Mesenchymal stem cell (in vitro differentiated cells and primary cell): ENCODE results near the gene CRNKL1. TPM values are rescaled to one million over a fixed set of nuclear protein-coding genes. Genes with fewer than 3 reads are reported as not detected.
A peak's percentile ranks its signal among the peaks of the same experiment; 100 is the strongest.

ENCODE experiments used
- DNase-seq: peaks from one replicate; pipeline ENCODE4 v3.0.0-alpha.2; 2013
- H2AFZ ChIP-seq: one replicate; pipeline ENCODE4 v1.6.1; 2013; ENCODE audit warnings: low read depth, mild to moderate bottlenecking, control low read depth, inconsistent platforms, low read length, moderate library complexity
- H2AK5ac ChIP-seq: 2 replicates; pipeline ENCODE4 v1.6.1; 2013; ENCODE audit warnings: low read length, moderate library complexity, mild to moderate bottlenecking, inconsistent platforms; ENCODE audit not compliant: severe bottlenecking
- H2BK120ac ChIP-seq: one replicate; pipeline ENCODE4 v1.6.1; 2013; ENCODE audit warnings: low read depth, mild to moderate bottlenecking, inconsistent platforms, low read length, moderate library complexity
- H2BK12ac ChIP-seq, 2 experiments: one replicate each; pipeline ENCODE4 v1.6.1; 2013; ENCODE audit warnings: inconsistent platforms in 2 of 2, low read length in 2 of 2, mild to moderate bottlenecking in 2 of 2, moderate library complexity in 2 of 2, control low read depth in 1 of 2
- H2BK15ac ChIP-seq: one replicate; pipeline ENCODE4 v1.6.1; 2013; ENCODE audit warnings: mild to moderate bottlenecking, low read depth, inconsistent platforms; ENCODE audit not compliant: poor library complexity, severe bottlenecking
- H2BK5ac ChIP-seq: 2 replicates; pipeline ENCODE4 v1.6.1; 2013; ENCODE audit warnings: low read depth, mild to moderate bottlenecking, low read length, control low read depth, inconsistent platforms; ENCODE audit not compliant: poor library complexity, severe bottlenecking
- H3K14ac ChIP-seq, 2 experiments: one replicate each; pipeline ENCODE4 v1.6.1; 2013; ENCODE audit warnings: inconsistent platforms in 2 of 2, low read length in 2 of 2, control low read depth in 1 of 2, mild to moderate bottlenecking in 1 of 2, moderate library complexity in 1 of 2
- H3K18ac ChIP-seq, 2 experiments: one replicate each; pipeline ENCODE4 v1.6.1; 2013; ENCODE audit warnings: inconsistent platforms in 2 of 2, low read length in 2 of 2, control low read depth in 1 of 2, low read depth in 1 of 2, mild to moderate bottlenecking in 1 of 2
- H3K23ac ChIP-seq, 2 experiments: one replicate each; pipeline ENCODE4 v1.6.1; 2013; ENCODE audit warnings: inconsistent platforms in 2 of 2, low read length in 2 of 2, mild to moderate bottlenecking in 2 of 2, moderate library complexity in 2 of 2, control low read depth in 1 of 2
- H3K27ac ChIP-seq: 2 replicates; pipeline ENCODE4 v1.5.1; 2013; ENCODE audit warnings: mild to moderate bottlenecking, moderate library complexity, low read length, control low read depth, inconsistent platforms; ENCODE audit not compliant: poor library complexity, severe bottlenecking
- H3K27me3 ChIP-seq, 2 experiments: 2 replicates each; pipeline versions ENCODE4 v1.6.1 to v1.7.0; 2013; ENCODE audit warnings: low read length in 2 of 2, mild to moderate bottlenecking in 2 of 2, moderate library complexity in 2 of 2, control low read depth in 1 of 2, inconsistent platforms in 1 of 2; ENCODE audit not compliant: control insufficient read depth in 1 of 2, insufficient read depth in 1 of 2
- H3K36me3 ChIP-seq, 2 experiments: 2 replicates each; pipeline versions ENCODE4 v1.6.1 to v1.7.0; 2013; ENCODE audit warnings: low read length in 2 of 2, control low read depth in 1 of 2, inconsistent platforms in 1 of 2, low read depth in 1 of 2, mild to moderate bottlenecking in 1 of 2; ENCODE audit not compliant: insufficient read depth in 2 of 2, control insufficient read depth in 1 of 2
- H3K4ac ChIP-seq, 2 experiments: one replicate each; pipeline ENCODE4 v1.6.1; 2013; ENCODE audit warnings: inconsistent platforms in 2 of 2, low read length in 2 of 2, mild to moderate bottlenecking in 2 of 2, moderate library complexity in 2 of 2, control low read depth in 1 of 2, low read depth in 1 of 2
- H3K4me1 ChIP-seq: 2 replicates; pipeline ENCODE4 v1.6.1; 2013; ENCODE audit warnings: low read depth, low read length, control low read depth; ENCODE audit not compliant: control insufficient read depth, insufficient read depth
- H3K4me2 ChIP-seq: 2 replicates; pipeline ENCODE4 v1.6.1; 2013; ENCODE audit warnings: low read length, mild to moderate bottlenecking, inconsistent platforms; ENCODE audit not compliant: poor library complexity, severe bottlenecking
- H3K4me3 ChIP-seq, 2 experiments: 2 replicates each; pipeline versions ENCODE4 v1.5.1 to v1.7.0; 2013; ENCODE audit warnings: low read length in 2 of 2, mild to moderate bottlenecking in 2 of 2, control low read depth in 1 of 2, low read depth in 1 of 2; ENCODE audit not compliant: insufficient read depth in 1 of 2
- H3K79me1 ChIP-seq: replicated peaks from 2 replicates; pipeline ENCODE4 v1.6.1; 2013; ENCODE audit warnings: mild to moderate bottlenecking, control low read depth, low read length, inconsistent platforms; ENCODE audit not compliant: poor library complexity, severe bottlenecking
- H3K9ac ChIP-seq: 2 replicates; pipeline ENCODE4 v1.7.0; 2013; ENCODE audit warnings: mild to moderate bottlenecking, low read length, moderate library complexity
- H3K9me3 ChIP-seq: 2 replicates; pipeline ENCODE4 v1.7.0; 2013; ENCODE audit warnings: mild to moderate bottlenecking, low read length; ENCODE audit not compliant: control insufficient read depth
- H4K8ac ChIP-seq: one replicate; pipeline ENCODE4 v1.6.1; 2013; ENCODE audit warnings: inconsistent platforms, mild to moderate bottlenecking, low read length, moderate library complexity
- H4K91ac ChIP-seq: one replicate; pipeline ENCODE4 v1.6.1; 2013; ENCODE audit warnings: mild to moderate bottlenecking, low read length, inconsistent platforms
- WGBS: methylation state at CpG from one replicate; pipeline ENCODE4 v1.1.7; 2013; ENCODE audit warnings: mixed read lengths; 5-methylcytosine and 5-hydroxymethylcytosine counted together
- polyA plus RNA-seq, 2 experiments: library from polyadenylated mRNA; stranded (reverse); fragments of 200-250 nt; gene quantifications; one replicate each; pipeline ENCODE4 v1.2.3, GENCODE V29; 2013

Gene CRNKL1
- polyA plus RNA-seq (2013, experiment 1 of 2): 13.4 TPM
- polyA plus RNA-seq (2013, experiment 2 of 2): 14.1 TPM

DNA sequence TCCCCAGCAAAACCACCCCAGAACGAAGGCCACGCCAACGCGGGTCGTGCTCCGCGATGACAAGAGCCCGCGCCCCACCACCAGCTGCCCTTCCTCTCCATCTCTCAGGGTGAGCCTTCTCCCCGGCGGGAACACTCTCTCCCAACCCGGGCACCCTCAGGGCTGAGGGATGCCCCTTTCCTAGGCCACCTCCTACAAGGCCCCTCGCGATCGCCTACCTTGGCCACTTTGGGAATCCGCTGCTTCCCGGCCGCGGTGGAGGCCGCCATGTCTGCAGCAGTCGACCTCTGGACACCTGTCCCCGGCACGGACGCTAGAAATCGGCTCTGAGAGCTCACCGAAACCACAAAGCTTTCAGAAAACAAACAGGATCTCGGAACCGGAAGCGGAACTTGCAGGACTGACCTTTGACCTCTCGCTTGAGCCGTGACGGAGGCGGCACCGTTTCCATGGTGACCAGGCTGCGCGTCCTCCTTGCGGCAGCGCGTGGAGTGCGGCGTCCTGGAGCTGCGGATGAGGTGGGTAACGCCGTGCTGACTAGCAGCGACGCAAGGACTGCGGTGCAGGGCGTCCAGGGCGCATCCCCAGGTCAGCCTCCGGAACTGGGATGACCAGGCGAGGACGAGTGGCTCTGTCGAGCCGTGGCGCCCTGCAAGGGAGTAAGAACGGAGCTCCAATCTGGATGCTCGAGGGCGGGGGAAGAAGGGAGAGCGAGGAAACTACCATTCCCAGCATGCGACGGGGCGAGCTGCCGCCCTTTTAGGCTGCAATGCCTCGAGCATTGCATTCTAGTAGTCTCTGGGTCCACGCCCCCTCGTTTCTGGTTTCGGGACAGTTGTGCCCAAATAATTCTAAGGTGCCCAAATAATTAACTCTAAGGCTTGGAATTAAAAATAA, at the start of gene CRNKL1, which contains the start of gene CFAP61:
Gene CRNKL1, minus strand, starts transcription at position 393 of the 897 bp plus-strand sequence. Its CDS starts 124 bp downstream, at position 269.
Gene CFAP61, plus strand, starts transcription at position 459 of the 897 bp plus-strand sequence. CDS start 4,122 bp downstream, outside the sequence.
- Histone ChIP-seq H2AFZ (peak within 1 kb of the TSS; percentile 100), H2BK5ac (no peak within 1 kb of the TSS), H2BK15ac (no peak within 1 kb of the TSS), H2BK12ac (no peak within 1 kb of the TSS), H3K18ac (peak within 1 kb of the TSS; percentile 23 to 67), H2BK120ac (no peak within 1 kb of the TSS), H3K14ac (peak within 1 kb of the TSS in 1 of 2 experiments; percentile 19), H4K91ac (no peak within 1 kb of the TSS), H3K4me2 (peak within 1 kb of the TSS; percentile 78), H3K4ac (peak within 1 kb of the TSS in 1 of 2 experiments; percentile 22), H3K27ac (peak within 1 kb of the TSS; percentile 67), H3K23ac (no peak within 1 kb of the TSS), H3K9me3 (no peaks in the 10 kb centered on the region), H3K4me3 (peak within 1 kb of the TSS; percentile 94 to 96), H3K4me1 (no peaks in the 10 kb centered on the region), H3K9ac (peak within 1 kb of the TSS; percentile 94), H3K79me1 (peaks cover 7% of the 10 kb centered on the region), H3K36me3 (peaks cover 9 to 32% of the 10 kb centered on the region in 2 experiments), H4K8ac (peak within 1 kb of the TSS; percentile 94), H3K27me3 (peaks cover 0 to 3% of the 10 kb centered on the region in 2 experiments), H2AK5ac (no peak within 1 kb of the TSS)
- peak; percentile 97 for DNase-seq
- under 1% methylated on average over 64 of the region's 67 CpGs for WGBS

DNA sequence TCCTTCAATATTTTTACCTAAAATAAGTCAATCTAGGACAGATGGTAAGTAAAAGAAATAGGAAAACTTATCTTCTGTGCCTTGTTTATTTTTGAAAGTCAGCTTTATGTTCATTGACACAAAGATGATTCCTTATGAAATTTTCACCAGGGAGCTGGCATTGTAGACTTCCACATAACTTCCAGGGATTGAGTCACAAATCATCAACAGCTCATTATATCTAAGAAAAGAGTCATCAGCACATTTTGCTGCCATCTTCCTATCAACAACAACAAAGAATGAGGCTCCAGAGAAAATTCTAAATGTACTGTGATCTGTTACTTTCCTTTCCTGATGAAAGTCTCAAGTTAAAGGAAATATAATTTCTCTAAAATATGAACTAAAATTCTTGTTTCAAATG, 48.6 kb upstream of the CRNKL1 start:
- no peak overlapping the region for H4K8ac ChIP-seq
- no peak overlapping the region for H3K4ac ChIP-seq
- no peaks in the 10 kb centered on the region for H3K4me1 ChIP-seq
- H3K27ac ChIP-seq: no peak overlapping the region
- no peak overlapping the region for H3K18ac ChIP-seq
- H3K27me3 ChIP-seq: peaks cover 0 to 5% of the 10 kb centered on the region in 2 experiments
- H3K14ac ChIP-seq: no peak overlapping the region
- H2BK15ac ChIP-seq: no peak overlapping the region
- no peaks in the 10 kb centered on the region for H3K79me1 ChIP-seq
- H2AK5ac ChIP-seq: no peak overlapping the region
- H3K36me3 ChIP-seq: no peaks in the 10 kb centered on the region
- H3K23ac ChIP-seq: no peak overlapping the region
- H2BK12ac ChIP-seq: no peak overlapping the region
- DNase-seq: no peak
- H4K91ac ChIP-seq: no peak overlapping the region
- H2AFZ ChIP-seq: no peak overlapping the region
- no peak overlapping the region for H3K4me3 ChIP-seq
- H2BK120ac ChIP-seq: no peak overlapping the region
- no peak overlapping the region for H3K9ac ChIP-seq
- H3K9me3 ChIP-seq: no peaks in the 10 kb centered on the region
- H2BK5ac ChIP-seq: no peak overlapping the region
- H3K4me2 ChIP-seq: no peak overlapping the region

DNA sequence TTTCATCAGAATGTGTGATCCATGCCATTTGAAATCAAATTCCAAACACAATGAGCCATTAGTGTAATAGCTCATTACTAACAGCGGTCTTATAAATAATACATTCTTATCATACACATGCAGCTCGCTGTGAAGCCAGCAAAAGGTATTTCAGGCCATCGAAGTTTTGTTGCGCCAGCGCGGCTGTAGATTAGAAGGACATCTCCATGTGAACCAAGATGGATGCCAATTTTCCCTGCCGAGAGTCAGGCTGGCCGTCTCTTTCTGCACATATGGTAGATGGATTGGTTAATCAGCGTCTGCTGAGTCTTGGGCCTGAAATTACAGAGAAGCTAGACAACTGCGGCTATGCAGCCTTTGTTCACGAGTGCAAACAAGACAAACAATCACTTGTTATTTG, 44.2 kb upstream of the CRNKL1 start:
- H2AK5ac ChIP-seq: no peak overlapping the region
- no peak overlapping the region for H3K27ac ChIP-seq
- H3K79me1 ChIP-seq: no peaks in the 10 kb centered on the region
- H3K4me2 ChIP-seq: no peak overlapping the region
- no peaks in the 10 kb centered on the region for H3K4me1 ChIP-seq
- no peak overlapping the region for H4K91ac ChIP-seq
- H2BK120ac ChIP-seq: no peak overlapping the region
- H2BK5ac ChIP-seq: no peak overlapping the region
- peaks cover 3 to 6% of the 10 kb centered on the region in 2 experiments for H3K27me3 ChIP-seq
- no peaks in the 10 kb centered on the region for H3K9me3 ChIP-seq
- no peak for DNase-seq
- WGBS: 89% methylated on average over 10 of the region's 11 CpGs
- no peak overlapping the region for H3K18ac ChIP-seq
- H2BK15ac ChIP-seq: no peak overlapping the region
- no peak overlapping the region for H3K9ac ChIP-seq
- H3K4ac ChIP-seq: no peak overlapping the region
- H2BK12ac ChIP-seq: no peak overlapping the region
- no peak overlapping the region for H4K8ac ChIP-seq
- no peak overlapping the region for H3K4me3 ChIP-seq
- H3K36me3 ChIP-seq: no peaks in the 10 kb centered on the region
- H3K14ac ChIP-seq: no peak overlapping the region
- H3K23ac ChIP-seq: no peak overlapping the region
- H2AFZ ChIP-seq: no peak overlapping the region

DNA sequence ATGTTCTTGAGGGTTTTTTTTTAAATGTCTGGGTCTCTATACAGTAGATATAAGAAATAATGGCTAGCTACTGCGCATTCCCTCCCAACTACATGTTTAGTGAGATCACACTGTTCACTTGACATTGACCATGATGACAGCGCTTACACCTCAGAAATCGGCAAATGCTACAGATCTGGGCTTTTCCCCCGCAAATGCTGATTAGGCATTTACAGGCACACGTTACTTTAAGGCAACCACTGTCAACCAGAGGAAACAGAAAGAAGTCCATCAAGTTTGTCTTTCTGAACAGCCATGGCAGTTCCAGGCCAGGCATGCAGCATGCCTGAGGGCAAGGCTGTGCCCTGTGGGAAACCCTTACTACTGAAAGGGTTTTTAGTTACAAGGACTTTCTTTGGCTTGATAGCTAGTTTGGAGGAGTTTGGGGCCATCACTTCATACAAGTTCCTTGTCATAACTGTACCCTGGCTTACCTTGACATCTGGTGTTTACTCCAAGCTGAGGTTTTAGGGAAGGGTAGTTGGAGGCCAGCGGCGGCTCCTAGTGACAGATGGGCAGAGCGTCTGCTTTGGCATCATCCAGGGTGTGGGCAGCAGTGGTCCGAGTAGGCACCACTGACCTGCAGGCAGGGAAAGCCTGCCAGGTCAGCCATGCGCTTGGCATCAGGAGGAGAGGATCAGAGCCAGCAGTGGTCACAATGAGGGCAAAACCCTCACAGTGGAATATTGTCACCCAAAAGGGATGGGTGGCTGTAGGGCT, 43.0 kb upstream of the CRNKL1 start:
- Histone ChIP-seq H4K8ac (no peak overlapping the region), H2AFZ (no peak overlapping the region), H3K36me3 (no peaks in the 10 kb centered on the region), H4K91ac (no peak overlapping the region), H3K27me3 (peaks cover 3 to 6% of the 10 kb centered on the region in 2 experiments), H2BK15ac (no peak overlapping the region), H3K4me1 (no peaks in the 10 kb centered on the region), H2AK5ac (no peak overlapping the region), H3K4me2 (no peak overlapping the region), H2BK5ac (no peak overlapping the region), H3K23ac (no peak overlapping the region), H3K27ac (no peak overlapping the region), H2BK12ac (no peak overlapping the region), H3K14ac (no peak overlapping the region), H3K79me1 (no peaks in the 10 kb centered on the region), H2BK120ac (no peak overlapping the region), H3K9ac (no peak overlapping the region), H3K18ac (no peak overlapping the region), H3K4ac (no peak overlapping the region), H3K9me3 (no peaks in the 10 kb centered on the region), H3K4me3 (no peak overlapping the region)
- no peak for DNase-seq
- WGBS: 91% methylated on average over 10 of the region's 10 CpGs
